SH-SY5Y (cell line): Measurements from ENCODE around the gene ROR1.

Source experiments
- GATA2 ChIP-seq: IDR thresholded peaks from 2 replicates; pipeline ENCODE4 v1.6.1; 2011; ENCODE audit warnings: mild to moderate bottlenecking, low read depth, low read length
- GATA3 ChIP-seq: IDR thresholded peaks from 2 replicates; pipeline ENCODE4 v1.6.1; 2011; ENCODE audit warnings: low read depth, mild to moderate bottlenecking, low read length, moderate library complexity

GRCh38 chr1:64025051-64025450, 251.2 kb downstream of the ROR1 start:
- TF ChIP-seq GATA2, result no peak
- no peak for TF ChIP-seq GATA3
